Measurements from ENCODE around the gene AOPEP.
A peak's percentile ranks its signal among the peaks of the same experiment; 100 is the strongest.

Gene AOPEP

DNA sequence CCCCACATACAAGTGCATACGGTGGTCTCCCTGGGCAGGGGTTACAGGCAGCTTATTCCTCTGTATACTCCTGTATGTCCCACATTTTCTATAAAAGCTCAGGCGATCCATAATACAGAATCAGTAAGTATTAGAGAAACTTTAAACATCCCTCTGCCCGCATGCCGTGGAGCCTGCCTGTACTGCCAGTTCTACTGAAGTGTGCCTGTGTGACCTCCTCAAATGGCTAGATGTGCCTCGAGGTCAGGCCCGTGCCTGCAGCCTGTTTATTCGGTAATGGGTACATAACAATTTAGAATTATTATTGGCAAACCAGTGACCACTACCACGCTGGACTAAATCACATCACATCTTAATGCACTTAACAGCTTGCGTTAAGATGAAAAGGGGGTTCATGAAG is 400.2 kb downstream of the AOPEP start:
- no peak for DNase-seq (ENCODE audit: extremely low read depth, low read depth)
- TF ChIP-seq, protein P1, sequence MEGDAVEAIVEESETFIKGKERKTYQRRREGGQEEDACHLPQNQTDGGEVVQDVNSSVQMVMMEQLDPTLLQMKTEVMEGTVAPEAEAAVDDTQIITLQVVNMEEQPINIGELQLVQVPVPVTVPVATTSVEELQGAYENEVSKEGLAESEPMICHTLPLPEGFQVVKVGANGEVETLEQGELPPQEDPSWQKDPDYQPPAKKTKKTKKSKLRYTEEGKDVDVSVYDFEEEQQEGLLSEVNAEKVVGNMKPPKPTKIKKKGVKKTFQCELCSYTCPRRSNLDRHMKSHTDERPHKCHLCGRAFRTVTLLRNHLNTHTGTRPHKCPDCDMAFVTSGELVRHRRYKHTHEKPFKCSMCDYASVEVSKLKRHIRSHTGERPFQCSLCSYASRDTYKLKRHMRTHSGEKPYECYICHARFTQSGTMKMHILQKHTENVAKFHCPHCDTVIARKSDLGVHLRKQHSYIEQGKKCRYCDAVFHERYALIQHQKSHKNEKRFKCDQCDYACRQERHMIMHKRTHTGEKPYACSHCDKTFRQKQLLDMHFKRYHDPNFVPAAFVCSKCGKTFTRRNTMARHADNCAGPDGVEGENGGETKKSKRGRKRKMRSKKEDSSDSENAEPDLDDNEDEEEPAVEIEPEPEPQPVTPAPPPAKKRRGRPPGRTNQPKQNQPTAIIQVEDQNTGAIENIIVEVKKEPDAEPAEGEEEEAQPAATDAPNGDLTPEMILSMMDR (IDR thresholded peaks at IDR 0.05; ENCODE audit: low read depth, low read length, missing control alignments), result no peak
- no peak overlapping the region for H3K4me3 ChIP-seq (replicated peaks; ENCODE audit: low read depth, low read length)

DNA sequence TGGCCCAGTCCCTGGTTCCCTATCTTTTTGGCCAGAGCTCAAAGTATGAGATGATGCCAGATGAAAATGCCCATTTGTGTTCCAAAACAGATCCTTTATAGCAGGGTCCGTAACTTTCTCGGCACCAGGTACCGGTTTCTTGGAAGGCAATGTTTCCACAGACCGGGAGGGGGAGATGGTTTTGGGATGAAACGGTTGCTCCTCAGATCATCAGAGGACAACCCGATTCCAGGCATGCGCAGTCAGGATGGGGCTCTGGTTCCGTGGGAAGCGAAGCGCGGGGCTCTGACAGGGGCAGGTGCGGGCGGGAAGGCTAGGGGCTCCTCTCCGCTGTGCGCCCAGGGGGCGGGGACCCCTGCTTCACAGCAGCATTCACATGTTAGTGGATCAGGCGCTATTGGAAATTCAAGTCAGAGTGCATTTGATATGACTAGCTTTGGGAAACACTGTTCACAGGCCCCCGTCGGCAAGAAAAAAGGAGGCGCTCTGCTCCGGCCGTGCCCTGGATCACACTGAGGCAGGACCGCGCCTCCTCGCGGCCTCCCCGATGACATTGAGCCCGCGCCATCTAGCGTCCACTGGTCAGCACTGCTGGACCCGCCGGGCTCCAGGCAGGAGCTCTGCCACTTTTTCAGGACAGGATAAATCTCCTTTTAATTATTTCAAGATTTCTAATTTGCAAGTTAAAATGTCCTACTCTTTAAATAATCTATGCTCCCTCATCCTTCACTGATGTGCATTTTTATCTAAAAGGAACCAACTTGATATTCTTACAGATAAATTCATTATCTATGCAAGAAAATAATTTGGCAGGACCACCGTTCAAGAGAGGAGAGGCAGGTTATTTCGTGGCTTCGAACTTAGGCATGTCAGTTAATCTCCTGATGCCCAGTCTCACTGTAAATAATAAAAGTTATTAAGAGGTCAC is 401.0 kb downstream of the AOPEP start:
- peak overlapping the region; percentile 8; the same call in 1 of the 2 replicates for H3K4me3 ChIP-seq (replicated peaks; ENCODE audit: low read depth, low read length)
- DNase-seq (ENCODE audit: extremely low read depth, low read depth), result no peak
- TF ChIP-seq, protein P1 (IDR thresholded peaks at IDR 0.05; ENCODE audit: low read depth, low read length, missing control alignments), result peak; percentile 99

DNA sequence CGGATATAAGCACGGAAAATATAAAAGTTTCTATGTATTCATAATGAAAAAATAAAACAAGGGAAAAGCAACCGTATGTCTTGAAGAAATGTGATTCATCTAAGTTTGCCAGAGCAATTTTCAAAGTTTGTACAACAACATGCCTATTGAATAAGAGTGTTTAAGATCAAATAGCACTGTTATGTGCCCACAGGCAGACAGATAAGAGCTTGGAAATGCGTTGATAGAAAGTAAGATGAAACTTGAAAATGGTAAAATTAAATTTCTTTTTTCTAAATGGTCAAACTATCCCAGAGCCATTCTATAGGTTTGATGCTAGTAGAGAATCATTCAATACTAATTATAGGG is 401.7 kb downstream of the AOPEP start:
- no peak for DNase-seq (ENCODE audit: extremely low read depth, low read depth)
- TF ChIP-seq, protein P1 (IDR thresholded peaks at IDR 0.05; ENCODE audit: low read depth, low read length, missing control alignments), result no peak

DNA sequence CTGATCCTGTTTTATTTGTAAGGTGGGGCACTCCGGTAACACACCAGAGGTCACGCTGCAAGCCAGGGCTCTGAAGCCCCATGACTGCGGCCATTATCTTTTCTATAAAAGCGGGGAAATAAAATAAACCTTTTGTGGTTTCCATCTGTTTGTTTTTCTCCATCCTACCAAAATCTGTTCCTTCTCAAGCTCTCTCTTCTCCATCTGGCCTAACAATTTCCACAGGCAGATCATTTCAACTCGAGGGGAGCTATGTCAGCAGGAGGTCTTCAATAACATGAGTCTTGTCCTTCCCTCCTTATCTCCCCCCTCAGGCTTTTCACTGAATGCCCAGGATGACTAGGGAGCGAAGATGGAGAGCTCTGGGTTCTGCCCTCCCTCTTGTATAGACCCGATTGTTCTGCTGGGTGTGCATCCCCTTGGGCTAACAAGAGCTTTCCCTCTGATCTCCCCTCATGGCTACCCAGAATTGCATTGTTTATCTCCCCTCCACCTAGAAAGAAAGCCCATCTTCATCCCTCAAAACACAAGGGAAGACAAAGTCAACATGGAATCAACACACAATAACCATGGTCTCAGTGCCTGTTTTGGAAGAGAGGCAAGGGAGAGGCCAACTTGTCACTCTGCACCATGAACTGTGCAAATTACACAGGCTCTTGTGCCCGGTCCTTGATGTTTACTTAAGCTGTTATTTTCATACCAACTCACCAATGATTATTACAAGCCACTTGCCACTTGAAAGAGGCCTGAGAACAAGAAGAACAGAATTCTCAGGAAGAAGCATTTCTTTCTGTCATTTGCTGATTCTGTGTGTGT is 403.2 kb downstream of the AOPEP start:
- no peak for DNase-seq (ENCODE audit: extremely low read depth, low read depth)
- TF ChIP-seq, protein P1 (IDR thresholded peaks at IDR 0.05; ENCODE audit: low read depth, low read length, missing control alignments), result no peak
- H3K4me3 ChIP-seq (replicated peaks; ENCODE audit: low read depth, low read length), result no peak overlapping the region

More for the DNA sequence above, 401.7 kb downstream of the AOPEP start:
- H3K4me3 ChIP-seq (replicated peaks; ENCODE audit: low read depth, low read length), result no peak overlapping the region

DNA sequence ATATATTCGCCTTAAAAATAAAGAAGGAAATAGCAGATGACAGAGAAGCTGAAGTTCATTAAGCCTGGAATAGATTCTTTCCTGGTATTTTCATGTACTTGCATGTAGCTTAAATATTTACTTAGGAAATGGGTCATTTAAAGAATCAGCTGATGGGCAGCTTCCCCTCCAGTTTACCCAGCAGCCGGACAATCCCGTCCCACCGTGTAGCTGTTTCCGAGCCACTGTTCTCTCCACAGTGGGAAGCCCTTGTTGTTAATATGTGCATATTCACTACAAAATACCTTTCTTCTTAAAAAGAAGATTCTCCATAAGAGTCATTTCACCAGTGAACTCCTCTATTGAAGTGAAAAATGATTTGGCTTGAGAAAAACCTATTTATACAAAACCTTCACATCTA is 404.0 kb downstream of the AOPEP start:
- H3K4me3 ChIP-seq (replicated peaks; ENCODE audit: low read depth, low read length), result no peak overlapping the region
- TF ChIP-seq, protein P1 (IDR thresholded peaks at IDR 0.05; ENCODE audit: low read depth, low read length, missing control alignments), result no peak
- DNase-seq (ENCODE audit: extremely low read depth, low read depth), result no peak

DNA sequence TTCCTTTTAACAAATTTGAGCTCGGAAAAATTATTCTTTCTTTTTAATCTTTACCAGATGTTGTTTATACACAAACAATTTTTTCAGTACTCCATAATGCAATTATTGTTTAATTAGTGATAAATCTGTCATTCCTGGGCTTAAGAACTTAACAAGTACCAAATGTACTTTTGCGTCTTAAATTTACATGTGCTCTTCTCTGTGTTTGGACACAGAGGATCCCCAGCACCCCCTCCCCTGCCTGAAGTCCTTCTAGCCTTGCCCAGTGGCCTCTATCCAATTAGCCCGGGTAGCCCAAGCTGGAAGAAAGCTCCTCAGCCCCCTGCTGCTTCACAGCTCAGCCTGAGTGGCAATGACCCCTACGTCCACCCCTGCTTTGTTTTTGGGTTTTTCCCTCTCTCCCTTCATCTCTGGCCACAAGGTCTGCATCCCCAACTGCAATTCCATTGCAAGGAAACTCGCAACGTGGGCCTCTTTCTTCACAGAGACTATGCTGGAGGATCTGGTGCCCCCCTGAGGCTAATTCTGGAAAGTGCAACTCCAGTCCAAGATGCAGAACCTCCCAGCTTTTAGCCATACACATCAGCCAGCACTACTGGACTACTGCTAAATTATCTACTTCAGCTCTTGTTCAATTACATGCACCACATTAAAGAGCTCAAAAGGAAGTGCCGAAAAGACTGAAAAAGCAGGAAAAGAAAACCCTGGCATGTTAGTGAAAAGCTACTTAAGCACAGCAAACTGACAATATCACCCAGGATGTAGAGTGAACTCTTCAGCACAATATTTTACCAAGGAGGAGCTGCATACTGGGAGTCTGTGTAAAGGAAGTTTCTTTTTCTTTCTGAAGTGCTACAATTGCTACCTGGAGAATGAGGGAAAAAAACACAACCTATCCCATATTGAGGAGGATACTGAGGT is 404.8 kb downstream of the AOPEP start:
- DNase-seq (ENCODE audit: extremely low read depth, low read depth), result peak; percentile 50
- TF ChIP-seq, protein P1 (IDR thresholded peaks at IDR 0.05; ENCODE audit: low read depth, low read length, missing control alignments), result peak; percentile 90
- H3K4me3 ChIP-seq (replicated peaks; ENCODE audit: low read depth, low read length), result no peak overlapping the region

All from HFF-Myc (cell line).